GM12865 (cell line): ENCODE results near the gene PARP11.
"Not testable (repeated sequence)": the region's sequence is repeated elsewhere in the genome, so short reads cannot be mapped to it uniquely, and the experiment has no call there.

Experiments used
- DNase-seq: peaks from one replicate; pipeline ENCODE4 v3.0.0; 2010; ENCODE audit warnings: low read depth
- H3K4me3 ChIP-seq: 2 replicates; pipeline ENCODE4 v1.5.1; 2011; ENCODE audit warnings: mild to moderate bottlenecking, low read depth, low read length, control low read depth
- TF ChIP-seq, protein P1 (sequence below): IDR thresholded peaks from 2 replicates; pipeline ENCODE4 v1.5.1; 2011; ENCODE audit warnings: low read length, control low read depth, low read depth, inconsistent platforms; ENCODE audit not compliant: insufficient read depth; ENCODE audit errors: missing control alignments

The PARP11 gene

GRCh38 chr12:3869433-3869832 is 3.8 kb downstream of the PARP11 start:
- TF ChIP-seq, protein P1, sequence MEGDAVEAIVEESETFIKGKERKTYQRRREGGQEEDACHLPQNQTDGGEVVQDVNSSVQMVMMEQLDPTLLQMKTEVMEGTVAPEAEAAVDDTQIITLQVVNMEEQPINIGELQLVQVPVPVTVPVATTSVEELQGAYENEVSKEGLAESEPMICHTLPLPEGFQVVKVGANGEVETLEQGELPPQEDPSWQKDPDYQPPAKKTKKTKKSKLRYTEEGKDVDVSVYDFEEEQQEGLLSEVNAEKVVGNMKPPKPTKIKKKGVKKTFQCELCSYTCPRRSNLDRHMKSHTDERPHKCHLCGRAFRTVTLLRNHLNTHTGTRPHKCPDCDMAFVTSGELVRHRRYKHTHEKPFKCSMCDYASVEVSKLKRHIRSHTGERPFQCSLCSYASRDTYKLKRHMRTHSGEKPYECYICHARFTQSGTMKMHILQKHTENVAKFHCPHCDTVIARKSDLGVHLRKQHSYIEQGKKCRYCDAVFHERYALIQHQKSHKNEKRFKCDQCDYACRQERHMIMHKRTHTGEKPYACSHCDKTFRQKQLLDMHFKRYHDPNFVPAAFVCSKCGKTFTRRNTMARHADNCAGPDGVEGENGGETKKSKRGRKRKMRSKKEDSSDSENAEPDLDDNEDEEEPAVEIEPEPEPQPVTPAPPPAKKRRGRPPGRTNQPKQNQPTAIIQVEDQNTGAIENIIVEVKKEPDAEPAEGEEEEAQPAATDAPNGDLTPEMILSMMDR = no peak
- H3K4me3 ChIP-seq = no peak overlapping the region
- DNase-seq = no peak

GRCh38 chr12:3863756-3864155 is 9.4 kb downstream of the PARP11 start:
- H3K4me3 ChIP-seq = no peak overlapping the region
- TF ChIP-seq, protein P1 = no peak
- DNase-seq = no peak

GRCh38 chr12:3842517-3842916 is 30.7 kb downstream of the PARP11 start:
- H3K4me3 ChIP-seq = no peak overlapping the region

DNA sequence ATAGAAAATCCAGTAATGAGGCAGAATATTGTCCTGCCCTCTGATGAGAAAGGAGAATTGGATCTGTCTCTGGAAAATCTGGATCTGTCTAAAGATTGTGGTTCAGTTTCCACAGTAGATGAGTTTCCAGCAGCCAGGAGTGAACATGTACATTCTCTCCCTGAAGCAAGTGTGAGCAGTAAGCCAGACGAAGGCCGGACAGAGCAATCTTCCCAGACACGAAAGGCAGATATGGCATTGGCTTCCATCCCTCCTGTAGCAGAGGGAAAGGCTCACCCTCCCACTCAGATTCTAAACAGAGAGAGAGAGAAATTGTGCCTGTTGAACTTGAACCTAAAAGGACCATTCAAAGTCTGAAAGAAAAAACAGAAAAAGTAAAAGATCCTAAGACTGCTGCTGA is 31.4 kb downstream of the PARP11 start:
- no peak for DNase-seq
- H3K4me3 ChIP-seq = no peak overlapping the region
- TF ChIP-seq, protein P1 = no peak

More at GRCh38 chr12:3842517-3842916, 30.7 kb downstream of the PARP11 start:
- TF ChIP-seq, protein P1 = no peak
- no peak for DNase-seq

DNA sequence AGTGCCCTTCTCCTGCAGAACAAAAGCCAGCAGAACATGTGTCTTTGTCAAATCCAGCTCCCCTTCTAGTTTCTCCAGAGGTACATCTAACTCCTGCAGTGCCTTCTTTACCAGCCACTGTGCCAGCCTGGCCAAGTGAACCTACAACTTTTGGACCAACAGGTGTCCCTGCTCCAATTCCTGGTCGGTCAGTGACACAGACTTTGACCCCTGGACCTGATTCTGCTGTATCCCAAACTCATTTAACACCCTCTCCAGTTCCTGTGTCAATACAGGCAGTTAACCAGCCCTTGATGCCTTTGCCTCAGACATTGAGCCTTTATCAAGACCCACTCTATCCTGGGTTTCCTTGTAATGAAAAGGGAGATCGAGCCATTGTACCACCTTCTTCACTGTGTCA is 32.4 kb downstream of the PARP11 start:
- H3K4me3 ChIP-seq, DNase-seq: not testable (repeated sequence)

DNA sequence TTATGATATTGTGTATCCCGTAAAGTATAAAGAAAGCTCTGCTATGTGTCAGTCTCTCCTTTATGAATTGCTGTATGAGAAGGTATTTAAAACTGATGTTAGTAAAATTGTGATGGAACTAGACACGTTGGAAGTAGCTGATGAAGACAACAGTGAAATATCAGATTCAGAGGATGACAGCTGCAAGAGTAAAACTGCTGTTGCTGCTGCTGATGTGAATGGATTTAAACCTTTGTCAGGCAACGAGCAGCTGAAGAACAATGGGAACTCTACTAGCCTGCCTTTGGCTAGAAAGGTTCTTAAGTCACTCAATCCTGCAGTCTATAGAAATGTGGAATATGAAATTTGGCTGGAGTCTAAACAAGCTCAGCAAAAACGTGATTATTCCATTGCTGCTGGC is 33.5 kb downstream of the PARP11 start:
- H3K4me3 ChIP-seq, DNase-seq: not testable (repeated sequence)

DNA sequence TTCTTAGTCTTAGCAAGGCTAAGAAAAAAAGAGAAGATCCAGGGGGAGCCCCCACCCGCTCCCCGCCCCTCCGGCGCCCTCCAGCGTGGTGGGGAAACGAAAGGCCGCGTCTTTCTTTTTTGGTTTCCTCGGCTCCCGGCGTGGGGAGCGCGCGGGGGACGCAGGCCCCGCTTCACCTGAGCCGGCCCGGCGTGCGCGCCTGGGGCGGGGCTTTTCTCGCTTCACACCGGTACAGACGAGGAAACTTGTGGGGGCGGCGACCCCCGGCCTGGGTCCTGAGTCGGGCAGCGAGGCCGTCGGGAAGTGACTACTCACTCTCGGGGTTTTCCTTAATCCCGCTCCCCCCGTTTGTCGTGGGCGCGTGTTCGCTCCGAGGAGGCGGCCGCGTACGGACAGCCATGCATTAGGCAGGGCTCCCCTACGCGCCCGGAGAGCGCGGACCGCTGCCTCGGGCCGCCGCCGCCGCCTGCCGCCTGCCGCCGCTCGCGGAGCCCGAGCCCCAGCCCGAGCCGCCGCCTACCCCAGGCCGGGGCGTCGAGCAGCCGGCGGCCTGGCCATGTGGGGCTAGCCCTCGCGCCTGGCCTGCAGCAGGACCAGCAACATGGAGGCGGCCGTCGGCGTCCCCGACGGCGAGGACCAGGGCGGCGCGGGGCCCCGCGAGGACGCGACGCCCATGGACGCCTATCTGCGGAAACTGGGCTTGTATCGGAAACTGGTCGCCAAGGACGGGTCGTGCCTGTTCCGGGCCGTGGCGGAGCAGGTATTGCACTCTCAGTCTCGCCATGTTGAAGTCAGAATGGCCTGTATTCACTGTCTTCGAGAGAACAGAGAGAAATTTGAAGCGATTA is 34.3 kb downstream of the PARP11 start:
- DNase-seq = peak; percentile 25
- H3K4me3 ChIP-seq = peak overlapping the region; percentile 39

GRCh38 chr12:3838076-3838475 is 35.1 kb downstream of the PARP11 start:
- H3K4me3 ChIP-seq = peak overlapping the region; percentile 39
- DNase-seq = no peak
- TF ChIP-seq, protein P1 = no peak
